A673 (cell line): ENCODE measurements around the gene EXO5. TPM values are rescaled to one million over a fixed set of nuclear protein-coding genes. Genes with fewer than 3 reads are reported as not detected.

Experiments used
- BruUV-seq: library from RNA; stranded (reverse); fragments of 400-500 nt; replicated peaks from 2 replicates; lab custom pipeline; 2021; lab: Mats Ljungman, UMichigan
- CTCF ChIA-PET: fragments of 300-600 bp; sonication (Branson Sonifier 250); formaldehyde crosslinking; loops from one replicate; lab custom pipeline; 2022; ENCODE audit warnings: antibody characterized with exemption; lab: Charles Lee
- POLR2A ChIA-PET: fragments of 300-600 bp; sonication (Branson Sonifier 250); formaldehyde crosslinking; loops from one replicate; lab custom pipeline; 2022; ENCODE audit warnings: antibody characterized with exemption; ENCODE audit not compliant: low non-redundant PET; lab: Charles Lee
- DNase-seq: peaks from one replicate; pipeline ENCODE4 v3.0.0-alpha.2; 2015; ENCODE audit warnings: low spot score
- H3K27ac ChIP-seq: fragments of 200-600 bp; sonication (generic); 2 replicates; pipeline ENCODE4 v1.5.1; 2016; ENCODE audit warnings: mixed run types, low read depth, mild to moderate bottlenecking, mixed read lengths, antibody characterized with exemption, low read length; ENCODE audit not compliant: poor library complexity, severe bottlenecking
- H3K27me3 ChIP-seq: fragments of 200-600 bp; sonication (generic); replicated peaks from 2 replicates; pipeline ENCODE4 v1.6.1; 2017; ENCODE audit warnings: mixed run types, low read depth, mild to moderate bottlenecking, mixed read lengths, antibody characterized with exemption, low read length; ENCODE audit not compliant: insufficient read depth, poor library complexity
- H3K36me3 ChIP-seq: fragments of 200-600 bp; sonication (generic); 2 replicates; pipeline ENCODE4 v1.6.1; 2016; ENCODE audit warnings: mixed run types, mild to moderate bottlenecking, mixed read lengths, antibody characterized with exemption, low read length; ENCODE audit not compliant: insufficient read depth, poor library complexity, severe bottlenecking
- H3K4me1 ChIP-seq: fragments of 200-600 bp; sonication (generic); 2 replicates; pipeline ENCODE4 v1.6.1; 2017; ENCODE audit warnings: mixed run types, mild to moderate bottlenecking, mixed read lengths, antibody characterized with exemption, low read length; ENCODE audit not compliant: insufficient read depth, poor library complexity, severe bottlenecking
- H3K4me3 ChIP-seq: fragments of 200-600 bp; sonication (generic); 2 replicates; pipeline ENCODE4 v1.5.1; 2016; ENCODE audit warnings: low read depth, mixed run types, mild to moderate bottlenecking, mixed read lengths, low read length; ENCODE audit not compliant: poor library complexity, severe bottlenecking
- H3K9me3 ChIP-seq: fragments of 200-600 bp; sonication (generic); 2 replicates; pipeline ENCODE4 v1.6.1; 2016; ENCODE audit warnings: mixed run types, low read depth, mild to moderate bottlenecking, mixed read lengths, antibody characterized with exemption, low read length; ENCODE audit not compliant: poor library complexity, severe bottlenecking
- EZH2 ChIP-seq: fragments of 200-600 bp; sonication (generic); IDR thresholded peaks from 2 replicates; pipeline ENCODE4 v1.6.1; 2017; ENCODE audit warnings: borderline replicate concordance, low read depth, mild to moderate bottlenecking, mixed read lengths, antibody characterized with exemption, low read length; ENCODE audit not compliant: poor library complexity, severe bottlenecking
- intact Hi-C: fragments of 100-400 bp; cut with micrococcal nuclease; formaldehyde crosslinking; loops from one replicate; pipeline ENCODE4 v1.10.0; 2022; ENCODE audit not compliant: unreplicated experiment
- total RNA-seq: library from RNA; stranded (reverse); gene quantifications from 2 replicates; pipeline ENCODE4 v1.2.3, GENCODE V29; 2021
- TF ChIP-seq, protein P1 (sequence below): fragments of 300-800, 200-600 bp; sonication (generic); conservative IDR thresholded peaks from 2 replicates; pipeline ENCODE4 v1.5.1; 2017; ENCODE audit warnings: low read depth, mild to moderate bottlenecking, antibody characterized with exemption, low read length, moderate library complexity, mixed read lengths

EXO5 gene
- total RNA-seq, 1 experiment from 2014 or later, result 20.3 TPM

- Histone ChIP-seq H3K4me1 (no peaks in the 10 kb centered on the region), H3K9me3 (no peaks in the 10 kb centered on the region)
Observed at GRCh38 chr1:40564913-40565312, 56.3 kb downstream of the EXO5 start.

More at GRCh38 chr1:40564913-40565312, 56.3 kb downstream of the EXO5 start:
- ChIA-PET CTCF (no interaction called here), POLR2A (no interaction called here)
- BruUV-seq, result no TSS peak
- H3K27me3 ChIP-seq, result no peaks in the 10 kb centered on the region
- no peak overlapping the region for H3K4me3 ChIP-seq
- H3K27ac ChIP-seq, result no peak overlapping the region
- intact Hi-C loops, result no loop called here
- DNase-seq, result no peak
- no peak for TF ChIP-seq EZH2
- TF ChIP-seq, protein P1, sequence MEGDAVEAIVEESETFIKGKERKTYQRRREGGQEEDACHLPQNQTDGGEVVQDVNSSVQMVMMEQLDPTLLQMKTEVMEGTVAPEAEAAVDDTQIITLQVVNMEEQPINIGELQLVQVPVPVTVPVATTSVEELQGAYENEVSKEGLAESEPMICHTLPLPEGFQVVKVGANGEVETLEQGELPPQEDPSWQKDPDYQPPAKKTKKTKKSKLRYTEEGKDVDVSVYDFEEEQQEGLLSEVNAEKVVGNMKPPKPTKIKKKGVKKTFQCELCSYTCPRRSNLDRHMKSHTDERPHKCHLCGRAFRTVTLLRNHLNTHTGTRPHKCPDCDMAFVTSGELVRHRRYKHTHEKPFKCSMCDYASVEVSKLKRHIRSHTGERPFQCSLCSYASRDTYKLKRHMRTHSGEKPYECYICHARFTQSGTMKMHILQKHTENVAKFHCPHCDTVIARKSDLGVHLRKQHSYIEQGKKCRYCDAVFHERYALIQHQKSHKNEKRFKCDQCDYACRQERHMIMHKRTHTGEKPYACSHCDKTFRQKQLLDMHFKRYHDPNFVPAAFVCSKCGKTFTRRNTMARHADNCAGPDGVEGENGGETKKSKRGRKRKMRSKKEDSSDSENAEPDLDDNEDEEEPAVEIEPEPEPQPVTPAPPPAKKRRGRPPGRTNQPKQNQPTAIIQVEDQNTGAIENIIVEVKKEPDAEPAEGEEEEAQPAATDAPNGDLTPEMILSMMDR, result no peak
- no peaks in the 10 kb centered on the region for H3K36me3 ChIP-seq

Other genes starting within 250 kb of the EXO5 start
- gene COL9A2, start 191.5 kb upstream of the EXO5 start, total RNA-seq, result 5.2 and 5.9 TPM in 2 replicates
- 52.0 and 58.5 TPM in 2 replicates for gene SMAP2, start 135.0 kb upstream of the EXO5 start, total RNA-seq
- gene ZFP69B, start 58.3 kb upstream of the EXO5 start, total RNA-seq, result 14.1 and 18.5 TPM in 2 replicates
- gene ZFP69, start 31.5 kb upstream of the EXO5 start, total RNA-seq, result 6.7 and 7.1 TPM in 2 replicates
- 10.4 and 11.3 TPM in 2 replicates for gene ZNF684, start 22.9 kb downstream of the EXO5 start, total RNA-seq
- 9.9 and 21.5 TPM in 2 replicates for gene RIMS3, start 156.9 kb downstream of the EXO5 start, total RNA-seq
- gene NFYC, start 182.9 kb downstream of the EXO5 start, total RNA-seq, result 81.9 and 83.0 TPM in 2 replicates